ENCODE measurements around the gene SPEG. TPM values are rescaled to one million over a fixed set of nuclear protein-coding genes. Genes with fewer than 3 reads are reported as not detected.

Gene SPEG
- total RNA-seq, 1 donor from 2014 or later, result 6.1 TPM

GRCh38 chr2:219522111-219523030 lies 87.7 kb downstream of the SPEG start:
- Mint-ChIP-seq H3K4me3 (ENCODE audit: unreplicated experiment) (no peak overlapping the region), H3K27me3 (ENCODE audit: unreplicated experiment) (peaks cover 37% of the 10 kb centered on the region), H3K27ac (ENCODE audit: unreplicated experiment) (no peak overlapping the region), H3K4me1 (ENCODE audit: unreplicated experiment) (peaks cover 45% of the 10 kb centered on the region), H3K9me3 (ENCODE audit: unreplicated experiment) (no peaks in the 10 kb centered on the region), H3K36me3 (ENCODE audit: low read depth, unreplicated experiment) (no peaks in the 10 kb centered on the region)
- TF ChIP-seq CTCF (IDR thresholded peaks at IDR 0.05; ENCODE audit: unreplicated experiment), result no peak
- DNase-seq (ENCODE audit: low spot score), result peak; percentile 49

GRCh38 chr2:219523031-219523671 lies 88.5 kb downstream of the SPEG start:
- peaks cover 37% of the 10 kb centered on the region for H3K4me1 Mint-ChIP-seq (ENCODE audit: unreplicated experiment)
- H3K4me3 Mint-ChIP-seq (ENCODE audit: unreplicated experiment), result no peak overlapping the region
- H3K9me3 Mint-ChIP-seq (ENCODE audit: unreplicated experiment), result no peaks in the 10 kb centered on the region
- DNase-seq (ENCODE audit: low spot score), result no peak
- peaks cover 30% of the 10 kb centered on the region for H3K27me3 Mint-ChIP-seq (ENCODE audit: unreplicated experiment)
- H3K36me3 Mint-ChIP-seq (ENCODE audit: low read depth, unreplicated experiment), result no peaks in the 10 kb centered on the region
- peak; percentile 27 for TF ChIP-seq CTCF (IDR thresholded peaks at IDR 0.05; ENCODE audit: unreplicated experiment)
- no peak overlapping the region for H3K27ac Mint-ChIP-seq (ENCODE audit: unreplicated experiment)

- Mint-ChIP-seq H3K27ac (ENCODE audit: unreplicated experiment) (no peak overlapping the region), H3K27me3 (ENCODE audit: unreplicated experiment) (peaks cover 29% of the 10 kb centered on the region), H3K9me3 (ENCODE audit: unreplicated experiment) (no peaks in the 10 kb centered on the region), H3K4me1 (ENCODE audit: unreplicated experiment) (peaks cover 37% of the 10 kb centered on the region), H3K36me3 (ENCODE audit: low read depth, unreplicated experiment) (no peaks in the 10 kb centered on the region), H3K4me3 (ENCODE audit: unreplicated experiment) (peak overlapping the region; percentile 33)
- no peak for DNase-seq (ENCODE audit: low spot score)
- no peak for TF ChIP-seq CTCF (IDR thresholded peaks at IDR 0.05; ENCODE audit: unreplicated experiment)
Measured at GRCh38 chr2:219524817-219525216, 90.2 kb downstream of the SPEG start.

- Mint-ChIP-seq H3K27ac (ENCODE audit: unreplicated experiment) (no peak overlapping the region), H3K4me1 (ENCODE audit: unreplicated experiment) (peaks cover 39% of the 10 kb centered on the region), H3K27me3 (ENCODE audit: unreplicated experiment) (peaks cover 32% of the 10 kb centered on the region), H3K9me3 (ENCODE audit: unreplicated experiment) (no peaks in the 10 kb centered on the region), H3K4me3 (ENCODE audit: unreplicated experiment) (no peak overlapping the region), H3K36me3 (ENCODE audit: low read depth, unreplicated experiment) (no peaks in the 10 kb centered on the region)
- TF ChIP-seq CTCF (IDR thresholded peaks at IDR 0.05; ENCODE audit: unreplicated experiment), result no peak
- no peak for DNase-seq (ENCODE audit: low spot score)
Measured at GRCh38 chr2:219525533-219526232, 91.0 kb downstream of the SPEG start.

Data from endothelial cell (in vitro differentiated cells).